Measurements from ENCODE around the gene MS4A6E.

The MS4A6E gene

GRCh38 chr11:60316317-60316716 is 10.7 kb upstream of the MS4A6E start:
- TF ChIP-seq GATA2 (IDR thresholded peaks at IDR 0.05; ENCODE audit: low read depth, low read length) (no peak), GATA3 (IDR thresholded peaks at IDR 0.05; ENCODE audit: low read depth, low read length) (no peak)

- TF ChIP-seq GATA2 (IDR thresholded peaks at IDR 0.05; ENCODE audit: low read depth, low read length) (no peak), GATA3 (IDR thresholded peaks at IDR 0.05; ENCODE audit: low read depth, low read length) (no peak)
Observed at GRCh38 chr11:60318726-60319125, 8.3 kb upstream of the MS4A6E start.

- no peak for TF ChIP-seq GATA3 (IDR thresholded peaks at IDR 0.05; ENCODE audit: low read depth, low read length)
- TF ChIP-seq GATA2 (IDR thresholded peaks at IDR 0.05; ENCODE audit: low read depth, low read length): no peak
Observed at GRCh38 chr11:60321051-60321450, 6.0 kb upstream of the MS4A6E start.

- no peak for TF ChIP-seq GATA3 (IDR thresholded peaks at IDR 0.05; ENCODE audit: low read depth, low read length)
- no peak for TF ChIP-seq GATA2 (IDR thresholded peaks at IDR 0.05; ENCODE audit: low read depth, low read length)
Observed at GRCh38 chr11:60328460-60328859, 1.4 kb downstream of the MS4A6E start.

GRCh38 chr11:60332846-60333245 is 5.8 kb downstream of the MS4A6E start:
- TF ChIP-seq GATA3 (IDR thresholded peaks at IDR 0.05; ENCODE audit: low read depth, low read length): no peak
- no peak for TF ChIP-seq GATA2 (IDR thresholded peaks at IDR 0.05; ENCODE audit: low read depth, low read length)

GRCh38 chr11:60334005-60334620 is 7.1 kb downstream of the MS4A6E start:
- TF ChIP-seq GATA3 (IDR thresholded peaks at IDR 0.05; ENCODE audit: low read depth, low read length) (no peak), GATA2 (IDR thresholded peaks at IDR 0.05; ENCODE audit: low read depth, low read length) (no peak)

- TF ChIP-seq GATA3 (IDR thresholded peaks at IDR 0.05; ENCODE audit: low read depth, low read length) (no peak), GATA2 (IDR thresholded peaks at IDR 0.05; ENCODE audit: low read depth, low read length) (no peak)
Observed at GRCh38 chr11:60336767-60337391, 9.8 kb downstream of the MS4A6E start.

GRCh38 chr11:60338053-60338452 is 11.0 kb downstream of the MS4A6E start:
- TF ChIP-seq GATA2 (IDR thresholded peaks at IDR 0.05; ENCODE audit: low read depth, low read length): no peak
- no peak for TF ChIP-seq GATA3 (IDR thresholded peaks at IDR 0.05; ENCODE audit: low read depth, low read length)

GRCh38 chr11:60339356-60339755 is 12.3 kb downstream of the MS4A6E start:
- TF ChIP-seq GATA3 (IDR thresholded peaks at IDR 0.05; ENCODE audit: low read depth, low read length) (no peak), GATA2 (IDR thresholded peaks at IDR 0.05; ENCODE audit: low read depth, low read length) (no peak)

- TF ChIP-seq GATA3 (IDR thresholded peaks at IDR 0.05; ENCODE audit: low read depth, low read length) (no peak), GATA2 (IDR thresholded peaks at IDR 0.05; ENCODE audit: low read depth, low read length) (no peak)
Observed at GRCh38 chr11:60343094-60343704, 16.1 kb downstream of the MS4A6E start.

GRCh38 chr11:60344146-60344545 is 17.1 kb downstream of the MS4A6E start:
- no peak for TF ChIP-seq GATA3 (IDR thresholded peaks at IDR 0.05; ENCODE audit: low read depth, low read length)
- no peak for TF ChIP-seq GATA2 (IDR thresholded peaks at IDR 0.05; ENCODE audit: low read depth, low read length)

GRCh38 chr11:60345489-60345888 is 18.4 kb downstream of the MS4A6E start:
- TF ChIP-seq GATA3 (IDR thresholded peaks at IDR 0.05; ENCODE audit: low read depth, low read length) (no peak), GATA2 (IDR thresholded peaks at IDR 0.05; ENCODE audit: low read depth, low read length) (no peak)

- TF ChIP-seq GATA2 (IDR thresholded peaks at IDR 0.05; ENCODE audit: low read depth, low read length) (no peak), GATA3 (IDR thresholded peaks at IDR 0.05; ENCODE audit: low read depth, low read length) (no peak)
Observed at GRCh38 chr11:60347084-60347797, 20.2 kb downstream of the MS4A6E start.

- TF ChIP-seq GATA3 (IDR thresholded peaks at IDR 0.05; ENCODE audit: low read depth, low read length) (no peak), GATA2 (IDR thresholded peaks at IDR 0.05; ENCODE audit: low read depth, low read length) (no peak)
Observed at GRCh38 chr11:60348116-60348515, 21.1 kb downstream of the MS4A6E start.

All from SH-SY5Y (cell line).